ENCODE data around the gene RCOR2.

GRCh38 chr11:63945477-63946163 lies 28.7 kb upstream of the RCOR2 start:
- TF ChIP-seq, protein P1, sequence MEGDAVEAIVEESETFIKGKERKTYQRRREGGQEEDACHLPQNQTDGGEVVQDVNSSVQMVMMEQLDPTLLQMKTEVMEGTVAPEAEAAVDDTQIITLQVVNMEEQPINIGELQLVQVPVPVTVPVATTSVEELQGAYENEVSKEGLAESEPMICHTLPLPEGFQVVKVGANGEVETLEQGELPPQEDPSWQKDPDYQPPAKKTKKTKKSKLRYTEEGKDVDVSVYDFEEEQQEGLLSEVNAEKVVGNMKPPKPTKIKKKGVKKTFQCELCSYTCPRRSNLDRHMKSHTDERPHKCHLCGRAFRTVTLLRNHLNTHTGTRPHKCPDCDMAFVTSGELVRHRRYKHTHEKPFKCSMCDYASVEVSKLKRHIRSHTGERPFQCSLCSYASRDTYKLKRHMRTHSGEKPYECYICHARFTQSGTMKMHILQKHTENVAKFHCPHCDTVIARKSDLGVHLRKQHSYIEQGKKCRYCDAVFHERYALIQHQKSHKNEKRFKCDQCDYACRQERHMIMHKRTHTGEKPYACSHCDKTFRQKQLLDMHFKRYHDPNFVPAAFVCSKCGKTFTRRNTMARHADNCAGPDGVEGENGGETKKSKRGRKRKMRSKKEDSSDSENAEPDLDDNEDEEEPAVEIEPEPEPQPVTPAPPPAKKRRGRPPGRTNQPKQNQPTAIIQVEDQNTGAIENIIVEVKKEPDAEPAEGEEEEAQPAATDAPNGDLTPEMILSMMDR (conservative IDR thresholded peaks at IDR 0.05; ENCODE audit: low read depth in 2 of 2) = peak; percentile 61 to 80
- TF ChIP-seq JUNB (IDR thresholded peaks at IDR 0.05; ENCODE audit: unreplicated experiment) = no peak
- TF ChIP-seq EZH2 (IDR thresholded peaks at IDR 0.05; ENCODE audit: low read depth, unreplicated experiment) = no peak
- no peak for TF ChIP-seq POLR2AphosphoS5 (IDR thresholded peaks at IDR 0.05; ENCODE audit: low read depth)
- no peak for TF ChIP-seq REST (IDR thresholded peaks at IDR 0.05; ENCODE audit: unreplicated experiment)
- no peak for TF ChIP-seq EZH2phosphoT487 (IDR thresholded peaks at IDR 0.05; ENCODE audit: unreplicated experiment)
- TF ChIP-seq STAT1 (IDR thresholded peaks at IDR 0.05; ENCODE audit: unreplicated experiment) = no peak
- no peak for TF ChIP-seq ZNF114 (CRISPR knock-in tag; IDR thresholded peaks at IDR 0.05)
- TF ChIP-seq ETS1 (IDR thresholded peaks at IDR 0.05) = no peak

Measured in GM23338 (cell line).